NCI-H1694 (cell line): ENCODE results near the gene NUTM2E.
"Not testable (repeated sequence)": the region's sequence is repeated elsewhere in the genome, so short reads cannot be mapped to it uniquely, and the experiment has no call there.

Experiments
- DNase-seq: peaks from one replicate; lab custom pipeline; 2025; lab: John Stamatoyannopoulos, UW

Gene NUTM2E

GRCh38 chr10:79866903-79867551, 40.5 kb downstream of the NUTM2E start:
- DNase-seq: not testable (repeated sequence)

GRCh38 chr10:79868023-79868422, 41.5 kb downstream of the NUTM2E start:
- DNase-seq: not testable (repeated sequence)

GRCh38 chr10:79869439-79870097, 43.0 kb downstream of the NUTM2E start:
- DNase-seq: not testable (repeated sequence)

GRCh38 chr10:79871729-79872128, 45.2 kb downstream of the NUTM2E start:
- DNase-seq: not testable (repeated sequence)
